ENCODE results near the gene ANKRD55.
"Not testable (repeated sequence)": the region's sequence is repeated elsewhere in the genome, so short reads cannot be mapped to it uniquely, and the experiment has no call there.

GRCh38 chr5:56221601-56222000 lies 11.5 kb downstream of the ANKRD55 start:
- TF ChIP-seq, protein P1, sequence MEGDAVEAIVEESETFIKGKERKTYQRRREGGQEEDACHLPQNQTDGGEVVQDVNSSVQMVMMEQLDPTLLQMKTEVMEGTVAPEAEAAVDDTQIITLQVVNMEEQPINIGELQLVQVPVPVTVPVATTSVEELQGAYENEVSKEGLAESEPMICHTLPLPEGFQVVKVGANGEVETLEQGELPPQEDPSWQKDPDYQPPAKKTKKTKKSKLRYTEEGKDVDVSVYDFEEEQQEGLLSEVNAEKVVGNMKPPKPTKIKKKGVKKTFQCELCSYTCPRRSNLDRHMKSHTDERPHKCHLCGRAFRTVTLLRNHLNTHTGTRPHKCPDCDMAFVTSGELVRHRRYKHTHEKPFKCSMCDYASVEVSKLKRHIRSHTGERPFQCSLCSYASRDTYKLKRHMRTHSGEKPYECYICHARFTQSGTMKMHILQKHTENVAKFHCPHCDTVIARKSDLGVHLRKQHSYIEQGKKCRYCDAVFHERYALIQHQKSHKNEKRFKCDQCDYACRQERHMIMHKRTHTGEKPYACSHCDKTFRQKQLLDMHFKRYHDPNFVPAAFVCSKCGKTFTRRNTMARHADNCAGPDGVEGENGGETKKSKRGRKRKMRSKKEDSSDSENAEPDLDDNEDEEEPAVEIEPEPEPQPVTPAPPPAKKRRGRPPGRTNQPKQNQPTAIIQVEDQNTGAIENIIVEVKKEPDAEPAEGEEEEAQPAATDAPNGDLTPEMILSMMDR (IDR thresholded peaks at IDR 0.05), result not testable (repeated sequence)
- not testable (repeated sequence) for TF ChIP-seq POLR2A (IDR thresholded peaks at IDR 0.05); POLR2AphosphoS5 (IDR thresholded peaks at IDR 0.05; ENCODE audit: insufficient read depth in 1 of 2, low read depth in 1 of 2)
